HG02588 (cell line): Measurements from ENCODE around the gene DNAH6.

Source experiments
- ATAC-seq: cut with Tn5 transposase; IDR thresholded peaks from one replicate; pipeline ENCODE4 v1.9.1; 2021; ENCODE audit warnings: mild to moderate bottlenecking, moderate library complexity; ENCODE audit not compliant: unreplicated experiment

The DNAH6 gene

GRCh38 chr2:84686783-84687476 is 170.6 kb downstream of the DNAH6 start:
- no peak for ATAC-seq

- ATAC-seq: no peak
Measured at GRCh38 chr2:84687498-84688149, 171.3 kb downstream of the DNAH6 start.

GRCh38 chr2:84690225-84690624 is 173.9 kb downstream of the DNAH6 start:
- ATAC-seq: no peak

GRCh38 chr2:84694088-84694622 is 177.9 kb downstream of the DNAH6 start:
- ATAC-seq: no peak

GRCh38 chr2:84697895-84698294 is 181.6 kb downstream of the DNAH6 start:
- no peak for ATAC-seq

GRCh38 chr2:84700006-84700405 is 183.7 kb downstream of the DNAH6 start:
- ATAC-seq: no peak

GRCh38 chr2:84701880-84702279 is 185.6 kb downstream of the DNAH6 start:
- ATAC-seq: no peak

- ATAC-seq: no peak
Measured at GRCh38 chr2:84702941-84703340, 186.6 kb downstream of the DNAH6 start.

- no peak for ATAC-seq
Measured at GRCh38 chr2:84703831-84704230, 187.5 kb downstream of the DNAH6 start.

GRCh38 chr2:84704505-84705244 is 188.4 kb downstream of the DNAH6 start:
- no peak for ATAC-seq

- ATAC-seq: no peak
Measured at GRCh38 chr2:84705858-84706257, 189.6 kb downstream of the DNAH6 start.

GRCh38 chr2:84708442-84708841 is 192.1 kb downstream of the DNAH6 start:
- ATAC-seq: no peak

GRCh38 chr2:84711651-84712050 is 195.4 kb downstream of the DNAH6 start:
- ATAC-seq: no peak

- ATAC-seq: no peak
Measured at GRCh38 chr2:84713441-84713840, 197.1 kb downstream of the DNAH6 start.

- ATAC-seq: no peak
Measured at GRCh38 chr2:84716564-84716963, 200.3 kb downstream of the DNAH6 start.

- ATAC-seq: no peak
Measured at GRCh38 chr2:84717302-84717701, 201.0 kb downstream of the DNAH6 start.

GRCh38 chr2:84719434-84719833 is 203.1 kb downstream of the DNAH6 start:
- no peak for ATAC-seq

GRCh38 chr2:84723831-84724230 is 207.5 kb downstream of the DNAH6 start:
- ATAC-seq: no peak

GRCh38 chr2:84725717-84726116 is 209.4 kb downstream of the DNAH6 start:
- no peak for ATAC-seq

GRCh38 chr2:84727315-84727714 is 211.0 kb downstream of the DNAH6 start:
- ATAC-seq: no peak

GRCh38 chr2:84729224-84729623 is 212.9 kb downstream of the DNAH6 start:
- ATAC-seq: no peak

- no peak for ATAC-seq
Measured at GRCh38 chr2:84731185-84731584, 214.9 kb downstream of the DNAH6 start.
